HepG2 (cell line): ENCODE measurements around the gene SVOPL. TPM values are rescaled to one million over a fixed set of nuclear protein-coding genes. Genes with fewer than 3 reads are reported as not detected.

Experiments used
- ATAC-seq: fragments of 200-7000 bp; cut with Tn5 transposase; 3 replicates; pipeline ENCODE4 v1.9.1; 2020; ENCODE audit warnings: mild to moderate bottlenecking, moderate library complexity
- BruUV-seq: library from RNA; stranded (reverse); fragments of 400-500 nt; replicated peaks from 2 replicates; lab custom pipeline; 2021; lab: Mats Ljungman, UMichigan
- CTCF ChIA-PET: fragments of 300-600 bp; formaldehyde crosslinking; extraction: SDS; loops from one replicate; lab custom pipeline; 2021; ENCODE audit warnings: low total read pairs, inconsistent platforms, low intra/inter-chr PET ratio; lab: Yijun Ruan, JAX
- POLR2A ChIA-PET: fragments of 350-600 bp; sonication (Branson Sonifier 250); formaldehyde crosslinking; loops from one replicate; lab custom pipeline; 2020; ENCODE audit warnings: antibody characterized with exemption, inconsistent platforms; lab: Yijun Ruan, JAX
- DNase-seq: peaks from one replicate; pipeline ENCODE4 v3.0.0-alpha.2; 2015; ENCODE audit warnings: low spot score
- FAIRE-seq: peaks from 3 replicates; lab custom pipeline; 2011; peaks lifted over from hg19 to GRCh38; lab: Jason Lieb, UNC
- H2AFZ ChIP-seq: one replicate; pipeline ENCODE4 v1.6.1; 2011; ENCODE audit warnings: low read length, inconsistent platforms
- H3K27ac ChIP-seq: fragments of 300-600 bp; 3 replicates; pipeline ENCODE4 v1.8.0; 2011; ENCODE audit warnings: mixed run types, mild to moderate bottlenecking, mixed read lengths, low read length, inconsistent platforms; ENCODE audit not compliant: insufficient read depth; ENCODE audit errors: extremely low read length
- H3K27me3 ChIP-seq, 2 experiments: fragments of 200-600 bp in 1 of 2; 2 replicates in 1 of 2; 3 replicates in 1 of 2; pipeline versions ENCODE4 v1.6.0 to v1.8.0; 2011; ENCODE audit warnings: low read length in 2 of 2, mild to moderate bottlenecking in 2 of 2, moderate library complexity in 2 of 2, inconsistent platforms in 1 of 2; ENCODE audit not compliant: insufficient read depth in 2 of 2, control insufficient read depth in 1 of 2
- H3K36me3 ChIP-seq, 2 experiments: fragments of 200-600 bp in 1 of 2; replicated peaks in 1 of 2; 2 replicates in 1 of 2; 3 replicates in 1 of 2; pipeline versions ENCODE4 v1.5.1 to v1.8.0; 2011; ENCODE audit warnings: low read length in 2 of 2, inconsistent platforms in 1 of 2; ENCODE audit not compliant: insufficient read depth in 2 of 2, control insufficient read depth in 1 of 2
- H3K4me1 ChIP-seq: 2 replicates; pipeline ENCODE4 v1.5.1; 2012; ENCODE audit warnings: low read length, inconsistent platforms; ENCODE audit not compliant: insufficient read depth
- H3K4me2 ChIP-seq: 2 replicates; pipeline ENCODE4 v1.6.0; 2011; ENCODE audit warnings: low read depth, low read length, inconsistent platforms
- H3K4me3 ChIP-seq, 3 experiments: fragments of 200-600 bp in 1 of 3; sonication (generic), shearing (Covaris generic) in 1 of 3; replicated peaks in 1 of 3; 2 replicates each; pipeline ENCODE4 v1.5.1; 2011 to 2016; ENCODE audit warnings: low read length in 3 of 3, inconsistent platforms in 2 of 3, low read depth in 2 of 3, mild to moderate bottlenecking in 2 of 3, control low read depth in 1 of 3, mixed read lengths in 1 of 3; ENCODE audit not compliant: insufficient read depth in 1 of 3
- H3K79me2 ChIP-seq: one replicate; pipeline ENCODE4 v1.6.1; 2011; ENCODE audit warnings: low read length, inconsistent platforms; ENCODE audit not compliant: insufficient read depth
- H3K9ac ChIP-seq: 2 replicates; pipeline ENCODE4 v1.6.0; 2011; ENCODE audit warnings: mild to moderate bottlenecking, low read depth, low read length, inconsistent platforms; ENCODE audit not compliant: insufficient read depth
- H3K9me3 ChIP-seq: 2 replicates; pipeline ENCODE4 v1.5.1; 2012; ENCODE audit warnings: mild to moderate bottlenecking, low read length
- H4K20me1 ChIP-seq: 2 replicates; pipeline ENCODE4 v1.6.0; 2011; ENCODE audit warnings: inconsistent platforms, mild to moderate bottlenecking, low read length, moderate library complexity; ENCODE audit not compliant: insufficient read depth
- ARID2 ChIP-seq: sonication (generic); formaldehyde crosslinking; IDR thresholded peaks from 2 replicates; pipeline ENCODE4 v1.8.1; 2022; ENCODE audit warnings: mild to moderate bottlenecking, missing genetic modification reagents, borderline replicate concordance
- ARID3A ChIP-seq: IDR thresholded peaks from 2 replicates; pipeline ENCODE4 v1.6.1; 2012; ENCODE audit warnings: low read depth, low read length, improper control_type of control experiment
- ARNTL ChIP-seq: sonication (generic); formaldehyde crosslinking; IDR thresholded peaks from 2 replicates; pipeline ENCODE4 v1.4.0; 2020; ENCODE audit warnings: mild to moderate bottlenecking, missing genetic modification reagents
- ISL2 ChIP-seq: sonication (generic); formaldehyde crosslinking; IDR thresholded peaks from 2 replicates; pipeline ENCODE4 v1.5.0; 2020; ENCODE audit warnings: missing genetic modification reagents
- KDM3A ChIP-seq: IDR thresholded peaks from 2 replicates; pipeline ENCODE4 v1.6.1; 2018; ENCODE audit warnings: low read depth, missing compliant biosample characterization
- KDM5A ChIP-seq: fragments of 200-600 bp; sonication (generic); IDR thresholded peaks from 2 replicates; pipeline ENCODE4 v1.7.0; 2018; ENCODE audit warnings: antibody characterized with exemption, mild to moderate bottlenecking, low read length, borderline replicate concordance
- POLR2AphosphoS2 ChIP-seq: IDR thresholded peaks from 2 replicates; pipeline ENCODE4 v1.6.1; 2011; ENCODE audit warnings: low read depth, low read length, improper control_type of control experiment
- ZNF230 ChIP-seq: sonication (generic); formaldehyde crosslinking; IDR thresholded peaks from 2 replicates; pipeline ENCODE4 v1.4.0; 2020; ENCODE audit warnings: mild to moderate bottlenecking, missing genetic modification reagents
- ZNF546 ChIP-seq: sonication (generic); formaldehyde crosslinking; conservative IDR thresholded peaks from 2 replicates; pipeline ENCODE4 v1.8.1; 2023; ENCODE audit warnings: mild to moderate bottlenecking, missing genetic modification reagents
- ZNF792 ChIP-seq: IDR thresholded peaks from 2 replicates; pipeline ENCODE4 v1.6.1; 2016
- WGBS: methylation state at CpG from one replicate; pipeline ENCODE4 v1.1.6; 2017; ENCODE audit warnings: low lambda C conversion rate; 5-methylcytosine and 5-hydroxymethylcytosine counted together
- in situ Hi-C: cut with HindIII; loops from 2 replicates; pipeline ENCODE4 v1.10.0; 2017; ENCODE audit warnings: low pct_unique_long_range_greater_than_20kb; ENCODE audit not compliant: extremely low pct_ligation_motif_present
- intact Hi-C: fragments of 100-400 bp; cut with micrococcal nuclease; formaldehyde crosslinking; loops from one replicate; pipeline ENCODE4 v1.10.0; 2022; ENCODE audit not compliant: unreplicated experiment
- polyA plus RNA-seq, 8 experiments: library from polyadenylated mRNA; depleted of rRNA in 3 of 8; stranded (reverse) in 7 of 8; unstranded in 1 of 8; fragments of >200 nt; fragmentation: Illumina TruSeq in 4 of 8; extraction: Trizol in 4 of 8; gene quantifications; 2 replicates each; pipeline versions ENCODE4 v1.2.1 to v1.2.3, GENCODE V29; 2011 to 2016; ENCODE audit warnings: low read depth in 4 of 8, missing spikeins in 1 of 8, mixed read lengths in 1 of 8; ENCODE audit not compliant: insufficient read depth in 1 of 8
- total RNA-seq, 5 experiments: library from RNA; depleted of rRNA; stranded (reverse); fragments of >200 nt; fragmentation: Illumina TruSeq; extraction: Trizol; gene quantifications; 2 replicates each; pipeline ENCODE4 v1.2.3, GENCODE V29; 2016; ENCODE audit warnings: low read depth in 1 of 5
- TF ChIP-seq, protein P1 (sequence below): sonication (generic); formaldehyde crosslinking; IDR thresholded peaks from 2 replicates; pipeline ENCODE4 v1.5.0; 2020; ENCODE audit warnings: missing genetic modification reagents

The SVOPL gene
- total and polyA plus RNA-seq, 2 of the 13 experiments (the other 11 are each of a cell fraction or from before 2014, with no cell fraction given), result not detected

- WGBS, result 77% methylated on average over 6 of the region's 6 CpGs
- Histone ChIP-seq H3K9ac (no peak overlapping the region), H3K4me2 (no peak overlapping the region), H3K27me3 (no peaks in the 10 kb centered on the region), H3K4me1 (peaks cover 51% of the 10 kb centered on the region), H3K9me3 (no peaks in the 10 kb centered on the region), H4K20me1 (no peaks in the 10 kb centered on the region), H2AFZ (no peak overlapping the region), H3K36me3 (no peaks in the 10 kb centered on the region), H3K27ac (no peak overlapping the region), H3K79me2 (no peaks in the 10 kb centered on the region), H3K4me3 (no peak overlapping the region)
- ATAC-seq (no peak), FAIRE-seq (no peak), DNase-seq (no peak)
- BruUV-seq, result no TSS peak
- POLR2A ChIA-PET, result no interaction called here
- intact Hi-C loops (no loop called here), in situ Hi-C loops (no loop called here)
- CTCF ChIA-PET, result no interaction called here
- TF ChIP-seq ARNTL (CRISPR knock-in tag), result no peak
- no peak for TF ChIP-seq ARID3A
- TF ChIP-seq ZNF230 (CRISPR knock-in tag), result no peak
- no peak for TF ChIP-seq ARID2 (CRISPR knock-in tag)
- TF ChIP-seq, protein P1, sequence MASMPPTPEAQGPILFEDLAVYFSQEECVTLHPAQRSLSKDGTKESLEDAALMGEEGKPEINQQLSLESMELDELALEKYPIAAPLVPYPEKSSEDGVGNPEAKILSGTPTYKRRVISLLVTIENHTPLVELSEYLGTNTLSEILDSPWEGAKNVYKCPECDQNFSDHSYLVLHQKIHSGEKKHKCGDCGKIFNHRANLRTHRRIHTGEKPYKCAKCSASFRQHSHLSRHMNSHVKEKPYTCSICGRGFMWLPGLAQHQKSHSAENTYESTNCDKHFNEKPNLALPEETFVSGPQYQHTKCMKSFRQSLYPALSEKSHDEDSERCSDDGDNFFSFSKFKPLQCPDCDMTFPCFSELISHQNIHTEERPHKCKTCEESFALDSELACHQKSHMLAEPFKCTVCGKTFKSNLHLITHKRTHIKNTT (CRISPR knock-in tag), result no peak
- no peak for TF ChIP-seq ISL2 (CRISPR knock-in tag)
- TF ChIP-seq KDM3A (CRISPR knock-in tag), result no peak
- no peak for TF ChIP-seq POLR2AphosphoS2
- TF ChIP-seq ZNF546, result no peak
- no peak for TF ChIP-seq ZNF792 (CRISPR knock-in tag)
- TF ChIP-seq KDM5A, result no peak
- TF ChIP-seq, all 625 proteins: peak for 0
Measured at GRCh38 chr7:138616085-138616484, 85.1 kb downstream of the SVOPL start.
